Activated naive CD8-positive, alpha-beta T cell treated with anti-CD3 and anti-CD28 coated beads, Interleukin-2, amount 10 ng/mL, durations not matched to agents 7 days and 5 days (primary cell): ENCODE data around the gene NRXN2. TPM values are rescaled to one million over a fixed set of nuclear protein-coding genes. Genes with fewer than 3 reads are reported as not detected.
A peak's percentile ranks its signal among the peaks of the same experiment; 100 is the strongest.

Experiments used
- ATAC-seq: fragments of 150-1000 bp; cut with Tn5 transposase; one replicate; pipeline ENCODE4 v1.10.0; 2021; ENCODE audit warnings: low read depth, moderate library complexity
- POLR2A ChIA-PET: fragments of 350-600 bp; sonication (Branson Sonifier 250); formaldehyde crosslinking; loops from one replicate; lab custom pipeline; 2021; ENCODE audit warnings: antibody characterized with exemption; lab: Charles Lee
- DNase-seq: peaks from one replicate; pipeline ENCODE4 v3.0.0; 2021
- H3K27ac Mint-ChIP-seq: one replicate; pipeline ENCODE4 v1.8.0; 2022; ENCODE audit warnings: mild to moderate bottlenecking, mixed read lengths
- H3K27me3 Mint-ChIP-seq: one replicate; pipeline ENCODE4 v1.8.0; 2022; ENCODE audit warnings: mild to moderate bottlenecking, moderate library complexity, mixed read lengths
- H3K36me3 Mint-ChIP-seq: one replicate; pipeline ENCODE4 v1.8.0; 2021; ENCODE audit warnings: mild to moderate bottlenecking, mixed read lengths
- H3K4me1 Mint-ChIP-seq: one replicate; pipeline ENCODE4 v1.8.0; 2021; ENCODE audit warnings: mixed read lengths
- H3K4me3 Mint-ChIP-seq: one replicate; pipeline ENCODE4 v1.8.0; 2022; ENCODE audit warnings: mild to moderate bottlenecking, moderate library complexity, mixed read lengths
- H3K9me3 Mint-ChIP-seq: one replicate; pipeline ENCODE4 v1.8.0; 2021; ENCODE audit warnings: mixed read lengths
- total RNA-seq, 2 experiments: library from RNA; stranded (reverse); gene quantifications; one replicate each; pipeline ENCODE4 v1.2.3, GENCODE V29; 2021

The NRXN2 gene
- total RNA-seq, 2 experiments from 2014 or later: 0.36 TPM; not detected in 1

DNA sequence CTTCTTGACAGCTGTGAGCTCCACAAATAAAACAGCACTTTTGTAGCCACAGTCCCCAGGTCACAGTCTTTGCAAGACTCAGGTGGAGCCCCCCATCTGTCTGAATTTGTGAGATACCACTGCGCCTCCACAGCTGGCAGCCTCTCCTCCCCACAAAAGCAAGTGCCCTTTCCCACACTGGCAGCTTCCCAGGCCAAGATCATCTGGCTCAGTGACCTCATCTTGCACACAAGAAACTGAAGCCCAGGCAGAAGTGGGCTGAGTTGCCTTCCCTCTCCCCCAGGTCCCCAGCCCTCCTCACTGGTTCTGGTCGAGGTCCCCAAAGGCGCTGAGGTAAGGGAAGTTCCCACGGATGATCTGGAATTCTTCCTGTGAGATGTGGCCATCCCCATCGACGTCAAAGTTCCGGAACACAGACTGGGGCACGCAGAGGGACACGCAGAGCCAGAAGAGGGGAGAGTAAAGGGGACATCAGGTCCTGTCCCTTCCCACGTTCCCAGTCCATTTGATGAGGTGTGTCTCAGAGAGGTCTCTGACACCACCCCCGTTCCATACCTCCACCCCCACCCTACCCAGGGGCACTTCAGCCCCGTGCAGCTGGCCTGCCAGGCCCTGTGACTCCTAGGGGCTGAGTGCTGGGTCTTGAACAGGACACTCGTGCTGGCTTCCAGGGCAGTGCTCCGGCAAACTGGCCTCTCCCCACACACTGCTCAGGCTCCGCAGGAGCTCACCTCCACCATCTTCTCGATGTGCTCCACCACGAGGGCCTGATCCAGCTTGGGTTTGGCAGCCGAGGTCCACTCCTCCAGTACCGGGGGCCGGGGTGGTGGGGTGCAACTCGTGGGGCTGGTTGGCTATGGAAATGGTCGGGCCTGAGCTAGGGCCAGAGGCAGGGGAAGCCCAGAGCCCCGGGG is 12.1 kb upstream of the NRXN2 start:
- H3K9me3 Mint-ChIP-seq: no peaks in the 10 kb centered on the region
- H3K36me3 Mint-ChIP-seq: peaks cover 22% of the 10 kb centered on the region
- no peaks in the 10 kb centered on the region for H3K27me3 Mint-ChIP-seq
- ATAC-seq (no peak), DNase-seq (no peak)
- H3K27ac Mint-ChIP-seq: no peak overlapping the region
- H3K4me1 Mint-ChIP-seq: peaks cover 5% of the 10 kb centered on the region
- POLR2A ChIA-PET: interaction anchor here (0.8 to 1.3 kb wide), 2 partner anchors 29 to 44 kb away, joined by 4 to 6 read pairs; no protein-coding TSS in a partner anchor
- no peak overlapping the region for H3K4me3 Mint-ChIP-seq

DNA sequence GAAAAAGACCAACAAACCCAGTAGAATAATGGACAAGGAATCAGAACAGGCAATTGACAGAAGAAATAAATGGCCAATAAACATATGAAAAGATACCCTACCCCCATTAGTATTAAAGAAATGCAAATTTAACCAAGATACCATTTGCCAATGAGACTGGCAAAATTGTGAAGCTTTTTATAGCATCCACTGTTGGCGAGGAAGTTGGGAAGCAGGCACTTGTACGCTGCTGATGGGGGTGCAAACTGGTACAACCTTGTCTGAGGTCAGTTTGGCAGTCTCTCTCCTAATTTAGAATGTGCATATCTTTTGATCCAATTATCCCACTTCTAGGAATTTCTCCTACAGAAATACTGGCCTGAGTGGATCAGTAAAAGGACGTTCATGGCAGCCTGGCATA is 8.6 kb upstream of the NRXN2 start:
- no peak for DNase-seq
- no peak for ATAC-seq
- Mint-ChIP-seq H3K4me3 (no peak overlapping the region), H3K9me3 (no peaks in the 10 kb centered on the region), H3K27ac (no peak overlapping the region), H3K36me3 (peaks cover 26% of the 10 kb centered on the region), H3K4me1 (peaks cover 2% of the 10 kb centered on the region), H3K27me3 (no peaks in the 10 kb centered on the region)
- POLR2A ChIA-PET: no interaction called here

DNA sequence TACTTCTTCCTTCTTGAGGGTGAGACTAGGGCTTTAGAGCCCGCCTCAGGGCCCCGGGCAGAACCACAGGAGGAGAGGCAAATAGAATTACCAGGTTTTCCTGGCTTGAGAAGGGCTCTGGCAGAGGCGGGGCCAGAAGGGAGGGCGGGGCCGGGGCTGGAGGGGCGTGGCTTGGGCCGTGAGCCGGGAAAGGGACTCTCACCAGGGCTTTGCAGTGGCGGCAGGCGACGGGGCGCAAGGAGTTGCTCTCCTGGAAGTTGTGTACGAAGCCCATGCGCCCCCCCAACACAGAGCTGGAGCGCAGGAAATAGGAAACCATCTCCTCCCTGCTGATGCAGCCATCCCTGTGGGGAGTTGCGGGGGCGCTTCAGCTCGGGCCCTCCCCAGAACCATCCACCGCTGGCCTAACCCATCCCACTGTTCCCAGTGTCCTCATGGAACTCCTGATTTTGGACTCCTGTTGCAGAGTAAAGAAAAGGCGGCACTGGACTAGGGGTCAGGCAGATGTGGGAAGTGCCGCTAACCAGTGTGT is 6.9 kb upstream of the NRXN2 start:
- H3K4me1 Mint-ChIP-seq: peaks cover 7% of the 10 kb centered on the region
- peak; percentile 30 for DNase-seq
- no peaks in the 10 kb centered on the region for H3K9me3 Mint-ChIP-seq
- peaks cover 21% of the 10 kb centered on the region for H3K36me3 Mint-ChIP-seq
- no peak overlapping the region for H3K4me3 Mint-ChIP-seq
- H3K27ac Mint-ChIP-seq: no peak overlapping the region
- H3K27me3 Mint-ChIP-seq: no peaks in the 10 kb centered on the region
- no peak for ATAC-seq
- POLR2A ChIA-PET: no interaction called here

DNA sequence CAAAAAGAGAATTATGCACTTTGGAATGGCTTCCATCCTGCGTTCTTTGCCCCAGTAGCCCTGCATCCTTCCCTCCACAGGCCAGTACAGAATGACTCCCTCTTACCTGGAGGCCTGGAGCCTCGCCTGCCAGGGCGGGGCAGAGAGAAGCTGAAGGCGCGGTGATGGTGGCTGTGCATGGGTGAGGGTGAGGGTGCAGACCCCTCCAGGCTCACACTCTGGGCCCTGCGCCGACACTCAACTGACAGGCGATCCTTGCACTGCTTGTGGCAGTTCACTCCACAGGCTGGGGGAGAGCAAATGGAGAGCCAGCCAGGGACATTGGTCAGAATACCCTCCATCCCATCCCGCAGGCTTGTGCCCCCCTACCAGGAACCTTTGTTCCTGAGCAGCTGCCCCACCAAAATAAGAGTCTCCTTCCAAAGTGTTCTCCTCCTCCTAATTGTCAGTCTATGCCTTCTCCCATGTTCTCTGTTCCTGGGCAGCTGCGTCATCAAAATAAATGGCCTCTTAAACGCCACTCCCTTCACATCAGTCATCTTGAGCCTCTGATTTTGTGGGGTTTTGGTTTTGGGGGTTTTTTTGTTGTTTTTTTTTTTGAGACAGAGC is 5.9 kb upstream of the NRXN2 start:
- no peak overlapping the region for H3K27ac Mint-ChIP-seq
- peaks cover 21% of the 10 kb centered on the region for H3K36me3 Mint-ChIP-seq
- H3K27me3 Mint-ChIP-seq: no peaks in the 10 kb centered on the region
- no peaks in the 10 kb centered on the region for H3K9me3 Mint-ChIP-seq
- DNase-seq (no peak), ATAC-seq (no peak)
- H3K4me3 Mint-ChIP-seq: no peak overlapping the region
- POLR2A ChIA-PET: no interaction called here
- H3K4me1 Mint-ChIP-seq: peaks cover 13% of the 10 kb centered on the region

DNA sequence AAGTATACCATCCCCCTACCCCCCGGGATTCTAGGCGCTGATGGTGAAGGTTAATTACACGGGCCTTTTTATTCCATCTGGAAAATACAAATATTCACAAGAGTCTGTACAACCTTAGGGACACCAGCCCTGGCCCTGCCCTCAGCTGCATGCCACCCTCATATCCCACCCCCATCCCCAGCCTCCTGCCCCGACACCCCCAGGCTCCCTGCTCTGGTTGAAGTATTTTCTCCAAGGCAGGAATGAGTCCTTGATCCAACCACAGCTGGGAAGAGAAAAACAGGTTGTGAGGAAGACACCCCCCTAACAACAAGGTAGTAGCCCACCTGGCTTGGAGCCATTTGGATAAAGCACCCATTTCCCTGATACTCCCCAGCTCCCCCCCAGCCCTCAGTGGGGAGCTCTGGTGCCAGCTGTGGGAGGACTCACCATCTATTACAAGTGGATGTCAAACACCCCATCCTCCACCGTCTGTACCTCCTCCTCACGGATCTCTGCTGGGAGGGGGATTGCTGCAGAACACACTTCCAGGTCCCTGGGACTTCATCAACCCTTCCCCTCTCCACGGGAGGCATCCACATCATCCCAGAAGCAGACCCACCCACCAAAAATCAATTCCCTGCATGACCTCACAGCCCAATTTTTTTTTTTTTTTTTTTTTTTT is 4.0 kb upstream of the NRXN2 start:
- ATAC-seq: no peak
- POLR2A ChIA-PET: interaction anchor here (0.7 kb wide), 1 partner anchor 9 kb away, joined by 11 read pairs; no protein-coding TSS in a partner anchor
- Mint-ChIP-seq H3K9me3 (no peaks in the 10 kb centered on the region), H3K4me1 (peaks cover 13% of the 10 kb centered on the region), H3K27me3 (peaks cover 5% of the 10 kb centered on the region), H3K4me3 (no peak overlapping the region), H3K27ac (no peak overlapping the region), H3K36me3 (peaks cover 15% of the 10 kb centered on the region)
- no peak for DNase-seq

DNA sequence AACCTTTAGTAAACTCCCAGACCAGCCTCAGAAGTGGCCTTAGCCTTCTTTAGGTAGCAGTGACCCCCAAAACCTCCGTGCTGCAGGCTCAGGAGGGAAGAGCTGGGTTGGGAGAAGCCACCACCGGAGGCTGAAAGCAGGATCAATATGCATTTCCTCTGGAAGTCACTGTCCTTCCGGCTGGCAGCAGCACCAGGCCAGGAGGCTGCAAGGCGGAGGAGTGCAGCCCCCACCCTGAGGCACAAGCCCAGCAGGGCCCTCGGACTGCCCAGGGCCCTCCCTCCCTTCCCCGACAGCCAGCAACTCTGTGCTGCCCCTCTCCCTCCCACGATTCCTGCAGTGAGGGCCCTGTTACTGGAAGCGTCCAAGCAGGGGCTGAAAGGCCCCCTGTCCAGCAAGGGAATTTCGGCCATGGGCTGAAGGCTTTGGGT is 3.2 kb upstream of the NRXN2 start:
- DNase-seq (no peak), ATAC-seq (no peak)
- Mint-ChIP-seq H3K4me1 (peaks cover 13% of the 10 kb centered on the region), H3K4me3 (no peak overlapping the region), H3K9me3 (no peaks in the 10 kb centered on the region), H3K36me3 (peaks cover 12% of the 10 kb centered on the region), H3K27ac (no peak overlapping the region), H3K27me3 (peaks cover 13% of the 10 kb centered on the region)
- POLR2A ChIA-PET: no interaction called here

DNA sequence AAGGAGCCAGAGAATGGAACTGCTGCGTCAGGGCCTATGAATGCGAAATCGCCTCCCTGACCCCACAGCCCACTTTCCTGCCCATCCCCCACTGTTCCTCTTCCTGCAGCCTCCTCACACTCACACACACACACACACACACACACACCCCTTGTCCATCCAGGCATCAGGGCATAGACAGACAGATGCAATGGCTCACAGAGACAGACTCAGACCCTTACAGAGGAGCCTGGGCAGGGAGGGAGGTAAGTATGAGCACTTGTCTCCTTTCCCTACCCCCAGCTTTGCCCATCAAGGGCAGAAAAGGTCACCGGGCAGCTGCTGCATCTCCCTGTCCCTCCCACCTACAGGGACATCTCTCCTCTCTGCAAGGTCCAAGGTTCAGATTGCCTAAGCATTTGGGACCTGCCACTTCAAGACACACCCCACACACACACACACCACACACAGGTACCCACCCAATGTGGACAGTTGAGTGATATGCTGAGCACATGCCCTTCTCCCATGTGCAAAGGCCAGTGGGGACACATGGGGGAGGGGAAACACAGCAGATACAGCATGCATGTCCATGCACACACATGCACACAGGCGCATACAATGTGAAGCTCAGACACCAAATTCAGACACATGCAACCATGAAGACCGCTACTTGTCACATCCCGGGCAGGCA is 2.0 kb upstream of the NRXN2 start:
- Mint-ChIP-seq H3K4me1 (peaks cover 13% of the 10 kb centered on the region), H3K27me3 (peaks cover 23% of the 10 kb centered on the region), H3K27ac (no peak overlapping the region), H3K9me3 (no peaks in the 10 kb centered on the region), H3K36me3 (peaks cover 9% of the 10 kb centered on the region), H3K4me3 (no peak overlapping the region)
- ATAC-seq (no peak), DNase-seq (no peak)
- POLR2A ChIA-PET: no interaction called here

DNA sequence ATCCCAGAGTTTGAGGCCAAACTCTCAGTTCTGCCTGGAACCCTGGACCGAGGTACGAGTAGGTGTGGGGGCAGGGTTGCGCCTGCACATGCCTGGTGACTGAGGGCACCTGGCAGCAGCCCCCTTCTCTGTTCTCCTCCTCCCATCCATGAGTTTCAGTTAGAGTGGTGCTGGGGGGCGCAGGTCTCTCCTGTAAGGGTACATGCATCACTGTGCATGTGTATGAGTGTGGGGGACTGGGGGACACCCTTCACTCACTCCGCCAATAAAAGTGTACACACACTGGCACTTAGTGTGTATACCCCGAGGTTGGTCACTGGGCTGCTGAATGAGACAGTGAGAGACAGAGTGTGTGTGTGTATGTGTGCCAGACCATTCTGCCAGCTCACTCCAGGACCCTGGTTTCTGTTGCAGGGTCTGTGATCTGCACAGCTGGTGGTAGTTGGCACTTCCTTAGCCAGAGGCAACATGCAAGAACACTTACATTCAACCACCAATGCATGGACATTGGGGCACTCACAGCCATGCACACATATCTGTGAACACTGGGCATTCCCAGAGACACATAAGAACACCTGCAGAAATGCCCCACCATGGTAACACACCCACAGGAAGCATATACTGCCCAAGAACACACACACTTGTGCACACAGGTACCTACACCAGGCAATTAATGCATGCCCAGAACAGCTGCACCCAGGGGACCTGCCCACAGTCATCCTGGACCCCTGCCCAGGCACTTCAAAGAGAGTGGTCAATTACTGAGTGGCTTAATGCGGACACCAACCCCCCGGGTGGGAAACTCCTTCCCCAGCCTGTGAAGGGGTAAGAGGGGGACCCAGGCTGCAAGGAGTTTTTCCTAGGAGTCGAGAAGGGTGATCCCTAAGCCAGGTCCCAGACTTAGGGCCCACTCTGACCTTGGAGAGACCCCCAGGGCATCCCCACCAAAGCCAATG is 1.2 kb upstream of the NRXN2 start:
- POLR2A ChIA-PET: no interaction called here

DNA sequence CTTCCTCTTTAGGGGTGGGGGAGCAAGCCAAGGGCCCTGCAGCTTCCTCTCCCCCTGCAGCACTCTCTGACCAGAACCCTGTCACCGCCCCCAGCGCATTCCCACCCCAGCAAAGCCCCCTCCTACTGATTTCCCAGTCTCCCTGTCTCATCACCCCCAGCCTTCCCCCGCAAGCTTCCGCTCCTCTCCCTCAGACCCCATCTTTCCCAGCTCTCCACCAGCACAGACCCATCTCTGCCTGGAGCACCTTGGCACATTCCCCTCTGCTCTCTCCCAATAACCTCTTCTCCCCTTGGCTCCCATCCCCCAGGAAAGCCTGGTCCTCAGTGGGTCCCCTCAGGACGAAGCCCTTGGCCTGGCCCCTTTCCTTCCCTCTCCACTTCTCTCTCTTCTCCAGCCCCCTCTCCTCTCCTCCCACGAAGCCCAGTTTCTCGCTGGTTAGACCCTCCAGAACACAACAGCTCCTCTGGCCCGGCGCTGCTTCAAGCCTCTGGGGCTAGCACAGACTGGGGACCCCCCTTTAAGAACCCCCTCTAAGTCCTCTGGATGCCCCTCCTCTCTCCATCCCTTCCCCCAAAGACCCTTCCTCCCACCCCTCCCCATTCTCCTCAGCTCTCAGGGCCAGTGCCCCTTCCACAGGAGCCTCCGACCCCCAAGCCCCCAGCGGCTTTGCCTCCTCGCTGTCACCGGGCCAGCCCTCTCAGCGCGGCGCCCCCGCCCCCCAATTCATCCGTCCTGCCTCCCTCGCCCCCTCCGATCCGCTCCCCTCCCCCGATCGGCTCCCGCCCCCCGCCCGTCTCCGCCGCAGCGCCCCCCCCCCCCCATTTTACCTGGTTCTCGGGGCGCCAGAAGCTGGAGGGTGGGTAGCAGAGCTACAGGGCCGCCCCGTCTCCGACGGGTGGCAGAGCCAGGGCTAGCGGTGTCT is 594 bp downstream of the NRXN2 start:
- ATAC-seq: no peak
- H3K27ac Mint-ChIP-seq: no peak overlapping the region
- H3K27me3 Mint-ChIP-seq: peaks cover 30% of the 10 kb centered on the region
- H3K4me3 Mint-ChIP-seq: no peak overlapping the region
- POLR2A ChIA-PET: interaction anchor here (0.9 to 1.0 kb wide), 2 partner anchors 17 to 34 kb away, joined by 4 to 5 read pairs; no protein-coding TSS in a partner anchor
- H3K9me3 Mint-ChIP-seq: no peaks in the 10 kb centered on the region
- H3K4me1 Mint-ChIP-seq: peaks cover 13% of the 10 kb centered on the region
- peaks cover 1% of the 10 kb centered on the region for H3K36me3 Mint-ChIP-seq
- no peak for DNase-seq

More for the DNA sequence above, 1.2 kb upstream of the NRXN2 start:
- Mint-ChIP-seq H3K27ac (peak overlapping the region; percentile 56), H3K36me3 (peaks cover 7% of the 10 kb centered on the region), H3K4me3 (peak overlapping the region; percentile 62), H3K9me3 (no peaks in the 10 kb centered on the region), H3K4me1 (peaks cover 13% of the 10 kb centered on the region), H3K27me3 (peaks cover 24% of the 10 kb centered on the region)
- peak; percentile 30 for DNase-seq
- ATAC-seq: no peak

DNA sequence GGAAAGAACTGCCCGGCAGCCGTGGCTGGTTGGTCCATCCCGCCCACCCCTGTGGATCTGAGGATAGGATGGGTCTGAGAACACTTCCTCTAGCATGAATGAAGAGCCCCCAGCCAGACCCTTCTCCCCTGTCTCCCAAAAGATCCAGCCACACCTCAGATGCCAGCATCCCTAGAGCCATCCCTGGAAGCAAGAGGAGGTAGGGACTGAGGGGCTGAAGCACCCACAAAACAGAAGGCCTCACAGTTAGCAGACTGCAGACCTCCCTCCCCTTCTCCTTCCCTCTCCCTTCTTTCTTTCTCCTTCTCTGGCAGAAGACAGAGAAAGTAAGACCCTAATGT is 1.7 kb downstream of the NRXN2 start:
- Mint-ChIP-seq H3K27me3 (peaks cover 40% of the 10 kb centered on the region), H3K27ac (no peak overlapping the region), H3K9me3 (no peaks in the 10 kb centered on the region), H3K36me3 (peaks cover 1% of the 10 kb centered on the region), H3K4me1 (peaks cover 14% of the 10 kb centered on the region), H3K4me3 (no peak overlapping the region)
- ATAC-seq: no peak
- DNase-seq: no peak
- POLR2A ChIA-PET: no interaction called here

DNA sequence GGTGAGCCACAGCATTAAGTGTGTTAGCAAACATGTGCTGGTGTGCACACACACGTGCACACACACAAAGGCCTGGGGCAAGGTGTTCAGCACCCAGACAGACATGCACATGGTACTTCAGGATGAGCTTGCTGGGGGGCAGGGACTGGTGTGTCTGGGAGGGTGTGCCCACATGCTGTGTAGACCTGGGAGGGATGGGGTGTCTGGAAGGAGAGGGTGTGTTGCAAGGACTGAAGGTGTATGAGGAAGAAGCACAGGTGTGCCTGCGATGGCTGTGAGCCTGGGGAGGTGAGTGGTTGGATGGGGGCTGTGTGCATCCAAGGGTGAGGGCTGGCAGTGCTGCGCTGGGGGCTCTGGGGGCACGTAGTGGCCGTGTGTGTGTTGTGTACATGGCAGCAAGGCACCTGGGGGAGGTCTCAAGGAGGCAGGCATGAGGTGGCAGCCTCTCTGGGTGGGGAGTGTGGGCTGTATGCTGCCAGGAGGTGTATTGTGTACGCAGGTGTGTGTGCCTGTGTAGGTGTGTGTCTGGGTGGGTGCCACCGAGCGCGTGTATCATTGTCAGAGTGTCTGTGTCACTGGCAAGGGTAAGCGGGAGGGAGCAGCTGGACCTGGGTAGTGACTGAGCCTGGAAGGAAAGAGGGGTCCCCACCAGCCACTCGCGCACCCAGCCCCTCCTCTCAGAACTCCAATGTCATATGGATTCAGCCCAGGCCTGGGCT is 2.2 kb downstream of the NRXN2 start:
- H3K36me3 Mint-ChIP-seq: peaks cover 1% of the 10 kb centered on the region
- no peak for DNase-seq
- no peaks in the 10 kb centered on the region for H3K9me3 Mint-ChIP-seq
- peaks cover 45% of the 10 kb centered on the region for H3K27me3 Mint-ChIP-seq
- H3K4me1 Mint-ChIP-seq: peaks cover 16% of the 10 kb centered on the region
- H3K27ac Mint-ChIP-seq: no peak overlapping the region
- POLR2A ChIA-PET: no interaction called here
- ATAC-seq: no peak
- no peak overlapping the region for H3K4me3 Mint-ChIP-seq
